HL-60/S4 (cell line): ENCODE results near the gene ADAMTS3.
"Not testable (repeated sequence)": the region's sequence is repeated elsewhere in the genome, so short reads cannot be mapped to it uniquely, and the experiment has no call there.

ENCODE experiments used
- in situ Hi-C: fragments of 300-500 bp; cut with MboI; formaldehyde crosslinking; loops from 2 replicates; pipeline ENCODE4 v1.14.3; 2022; ENCODE audit warnings: low sequenced_read_pairs

ADAMTS3 gene

GRCh38 chr4:72473434-72473900 lies 95.6 kb downstream of the ADAMTS3 start:
- in situ Hi-C loops, result no loop called here

GRCh38 chr4:72471816-72472215 lies 97.2 kb downstream of the ADAMTS3 start:
- in situ Hi-C loops, result no loop called here

DNA sequence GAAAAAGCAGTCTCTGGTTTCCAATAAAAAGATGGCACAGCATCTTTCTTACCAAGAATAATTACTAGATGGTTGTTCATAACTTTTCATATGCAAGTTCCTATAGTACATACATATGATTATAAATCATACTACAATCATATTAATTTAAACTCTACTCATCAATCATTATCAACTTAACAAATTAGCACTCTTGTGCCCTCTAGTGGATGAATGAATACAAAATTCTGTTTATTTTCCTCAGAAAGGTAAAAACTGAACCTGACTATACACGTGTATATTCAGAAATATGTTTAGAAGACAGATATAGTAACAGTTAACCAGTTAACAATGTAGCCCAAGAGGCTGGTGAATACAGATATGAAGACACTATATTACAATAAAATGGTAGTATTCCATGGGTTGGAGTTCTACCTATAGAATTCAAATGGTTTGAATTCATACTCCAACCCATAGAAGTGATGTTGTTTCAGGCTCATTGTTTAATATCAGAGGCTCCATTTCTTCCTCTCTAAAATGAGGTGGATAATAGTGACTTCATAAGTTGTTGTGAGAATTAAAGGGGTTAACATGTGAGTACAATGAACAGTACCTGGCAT lies 100.0 kb downstream of the ADAMTS3 start:
- in situ Hi-C loops, result no loop called here

- in situ Hi-C loops, result no loop called here
Observed at GRCh38 chr4:72467633-72468032, 101.4 kb downstream of the ADAMTS3 start.

GRCh38 chr4:72463724-72464123 lies 105.3 kb downstream of the ADAMTS3 start:
- in situ Hi-C loops, result no loop called here

- in situ Hi-C loops, result no loop called here
Observed at GRCh38 chr4:72457158-72457557, 111.9 kb downstream of the ADAMTS3 start.

DNA sequence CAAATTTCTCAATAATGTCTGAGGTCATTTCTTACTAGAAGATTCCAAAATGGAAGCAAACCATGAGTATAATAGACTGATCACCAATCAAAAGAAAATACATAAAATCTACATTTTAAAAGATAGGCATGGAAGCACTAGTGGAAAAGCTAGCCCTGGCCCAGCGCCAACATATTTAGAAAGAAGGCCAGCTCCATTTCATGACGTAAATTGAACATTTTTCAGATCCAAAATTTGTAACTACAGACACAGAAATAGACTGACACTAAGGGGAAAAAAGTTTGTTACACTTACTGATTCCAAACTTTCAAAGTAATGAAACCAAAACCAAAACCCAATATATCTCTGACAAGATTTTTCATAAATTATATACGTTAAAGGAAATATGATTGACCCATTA lies 117.7 kb downstream of the ADAMTS3 start:
- in situ Hi-C loops, result no loop called here

DNA sequence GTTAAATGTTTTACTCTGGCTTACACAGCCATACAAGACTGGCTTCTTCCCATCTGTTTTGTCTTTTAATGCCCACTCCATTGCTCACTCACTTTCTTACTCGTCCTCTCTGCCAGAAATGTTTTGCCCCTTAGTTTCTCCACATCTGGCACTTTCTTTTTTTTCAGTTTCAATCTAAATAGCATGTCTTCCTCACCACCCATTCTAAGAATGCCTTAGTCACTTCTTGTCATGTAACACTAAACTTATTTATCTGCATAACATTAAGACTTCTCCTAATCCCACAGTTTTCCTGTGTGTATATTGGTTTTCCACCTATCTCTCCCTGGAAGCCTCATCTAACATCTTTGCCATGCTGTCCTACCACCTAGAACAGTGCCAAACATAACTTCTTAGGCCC lies 119.3 kb downstream of the ADAMTS3 start:
- in situ Hi-C loops, result no loop called here

GRCh38 chr4:72448231-72448630 lies 120.8 kb downstream of the ADAMTS3 start:
- in situ Hi-C loops, result no loop called here

GRCh38 chr4:72446353-72447055 lies 122.5 kb downstream of the ADAMTS3 start:
- in situ Hi-C loops, result no loop called here

- in situ Hi-C loops, result no loop called here
Observed at GRCh38 chr4:72444092-72444491, 124.9 kb downstream of the ADAMTS3 start.

- in situ Hi-C loops, result no loop called here
Observed at GRCh38 chr4:72442715-72443114, 126.3 kb downstream of the ADAMTS3 start.

- in situ Hi-C loops, result no loop called here
Observed at GRCh38 chr4:72442147-72442546, 126.9 kb downstream of the ADAMTS3 start.

GRCh38 chr4:72440386-72440785 lies 128.6 kb downstream of the ADAMTS3 start:
- in situ Hi-C loops, result no loop called here

GRCh38 chr4:72432975-72433374 lies 136.0 kb downstream of the ADAMTS3 start:
- in situ Hi-C loops, result no loop called here

GRCh38 chr4:72432282-72432681 lies 136.7 kb downstream of the ADAMTS3 start:
- in situ Hi-C loops, result no loop called here

GRCh38 chr4:72430988-72431387 lies 138.0 kb downstream of the ADAMTS3 start:
- in situ Hi-C loops, result no loop called here

GRCh38 chr4:72430050-72430449 lies 139.0 kb downstream of the ADAMTS3 start:
- in situ Hi-C loops, result no loop called here

DNA sequence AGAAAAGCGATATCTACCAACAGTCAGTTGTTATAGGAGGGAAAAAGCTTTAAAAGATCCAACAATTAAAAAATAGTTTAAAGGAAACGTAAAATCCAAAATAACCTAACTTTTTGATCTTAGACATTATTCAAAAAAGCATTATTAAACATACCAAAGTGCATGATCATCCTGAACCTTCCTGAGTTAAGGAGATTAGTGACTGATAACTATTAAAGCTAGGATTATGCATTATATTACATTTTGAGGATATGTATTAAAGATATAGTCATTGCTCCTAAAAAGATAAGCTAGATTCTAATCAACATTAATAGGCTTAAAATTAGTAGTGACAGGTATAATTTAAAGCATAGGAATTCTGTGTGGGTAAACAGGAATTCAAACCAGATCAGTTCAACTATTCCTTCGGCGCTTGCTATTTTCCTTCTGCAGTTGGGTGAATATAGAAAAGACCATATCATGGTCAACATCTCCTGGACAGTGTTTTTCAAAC lies 139.6 kb downstream of the ADAMTS3 start:
- in situ Hi-C loops, result no loop called here

- in situ Hi-C loops, result no loop called here
Observed at GRCh38 chr4:72427057-72427456, 142.0 kb downstream of the ADAMTS3 start.

GRCh38 chr4:72425908-72426307 lies 143.1 kb downstream of the ADAMTS3 start:
- in situ Hi-C loops, result not testable (repeated sequence)

- in situ Hi-C loops, result no loop called here
Observed at GRCh38 chr4:72424006-72424405, 145.0 kb downstream of the ADAMTS3 start.
